HG03575 (cell line): ENCODE results near the gene SDK1.

Experiments used
- ATAC-seq: cut with Tn5 transposase; IDR thresholded peaks from one replicate; pipeline ENCODE4 v1.9.1; 2021; ENCODE audit not compliant: unreplicated experiment, insufficient number of reproducible peaks, low FRiP score; ENCODE audit errors: extremely low read depth

Gene SDK1

GRCh38 chr7:3899559-3899991 lies 598.5 kb downstream of the SDK1 start:
- ATAC-seq = no peak

DNA sequence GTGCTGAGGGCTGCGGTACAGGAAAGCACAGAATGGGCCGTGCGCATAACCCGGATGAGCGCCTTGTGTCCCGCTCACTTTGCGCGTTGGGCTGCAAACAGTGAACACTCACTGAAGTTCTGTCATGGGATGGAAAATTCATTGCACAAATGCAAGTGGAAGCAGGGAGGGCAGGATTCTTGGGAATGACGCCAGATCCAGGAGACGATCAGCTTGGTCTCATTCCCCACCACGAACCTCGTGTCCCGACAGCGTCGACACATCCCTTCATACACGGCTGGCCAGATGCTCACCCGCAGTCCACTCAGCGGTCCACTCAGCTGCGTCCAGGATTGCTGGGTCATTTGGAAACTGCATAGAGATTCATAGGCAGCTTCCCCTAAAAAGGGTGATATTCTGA lies 607.1 kb downstream of the SDK1 start:
- no peak for ATAC-seq

GRCh38 chr7:3909128-3909527 lies 608.1 kb downstream of the SDK1 start:
- no peak for ATAC-seq

GRCh38 chr7:3910054-3910453 lies 609.0 kb downstream of the SDK1 start:
- ATAC-seq = no peak

- no peak for ATAC-seq
Measured at GRCh38 chr7:3911685-3912084, 610.6 kb downstream of the SDK1 start.

DNA sequence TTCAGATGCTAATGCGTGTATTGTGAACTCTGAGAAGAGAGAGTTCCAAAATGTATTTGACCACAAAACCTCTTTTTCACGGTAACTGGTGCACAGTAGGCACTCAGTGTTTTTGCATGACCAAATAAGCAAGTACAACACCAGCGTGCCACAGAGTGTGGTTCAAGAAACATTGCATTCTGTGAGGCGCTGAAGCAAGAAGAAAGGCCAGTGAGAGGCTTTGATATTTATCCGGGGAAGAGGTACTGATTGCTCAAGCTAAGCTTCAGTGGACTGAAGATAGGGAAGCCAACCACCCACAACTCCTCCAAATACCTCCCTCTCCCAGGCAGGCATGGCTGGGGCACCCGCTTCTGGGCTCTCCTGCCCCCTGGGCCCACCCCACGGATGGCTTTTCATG lies 611.2 kb downstream of the SDK1 start:
- no peak for ATAC-seq

GRCh38 chr7:3914051-3914775 lies 613.2 kb downstream of the SDK1 start:
- no peak for ATAC-seq

GRCh38 chr7:3915337-3915878 lies 614.4 kb downstream of the SDK1 start:
- no peak for ATAC-seq

DNA sequence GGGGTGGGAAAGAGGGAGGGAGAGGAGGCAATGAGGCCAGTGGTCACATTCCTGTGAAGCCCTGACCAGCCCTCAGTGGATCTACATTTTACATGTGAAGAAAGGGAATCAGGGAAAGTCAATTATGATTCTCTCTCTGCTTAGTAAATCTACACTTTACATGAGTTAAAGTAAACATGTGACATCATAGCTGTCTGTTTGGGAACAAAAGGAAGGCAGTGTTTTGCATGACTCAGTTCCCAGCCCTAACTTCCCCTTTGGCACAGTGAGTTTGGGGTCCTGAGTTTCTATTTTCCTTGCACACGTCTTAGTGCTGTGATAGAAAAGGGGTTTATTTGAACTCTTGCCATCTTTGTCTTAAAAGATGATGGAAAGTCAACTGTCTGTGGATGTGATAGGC lies 615.1 kb downstream of the SDK1 start:
- ATAC-seq = no peak

DNA sequence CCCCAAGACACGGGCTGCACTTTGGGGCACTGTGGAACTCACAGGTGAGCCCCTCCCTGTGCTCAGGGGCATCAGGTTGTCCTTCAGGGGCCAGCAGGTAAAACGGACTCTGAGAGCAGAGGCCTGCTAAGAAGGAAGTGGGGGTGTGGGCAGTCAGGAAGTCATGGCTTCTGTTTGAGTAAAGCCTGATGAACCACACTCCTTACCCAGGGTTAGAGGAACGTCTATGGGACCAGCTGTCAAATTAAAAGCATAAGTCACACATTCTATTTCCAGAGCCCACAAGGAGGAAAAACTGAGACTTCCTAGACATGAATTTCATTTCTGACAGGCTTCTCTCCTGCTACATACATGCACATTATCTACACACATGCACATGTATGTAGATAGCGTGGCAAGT lies 616.4 kb downstream of the SDK1 start:
- no peak for ATAC-seq

DNA sequence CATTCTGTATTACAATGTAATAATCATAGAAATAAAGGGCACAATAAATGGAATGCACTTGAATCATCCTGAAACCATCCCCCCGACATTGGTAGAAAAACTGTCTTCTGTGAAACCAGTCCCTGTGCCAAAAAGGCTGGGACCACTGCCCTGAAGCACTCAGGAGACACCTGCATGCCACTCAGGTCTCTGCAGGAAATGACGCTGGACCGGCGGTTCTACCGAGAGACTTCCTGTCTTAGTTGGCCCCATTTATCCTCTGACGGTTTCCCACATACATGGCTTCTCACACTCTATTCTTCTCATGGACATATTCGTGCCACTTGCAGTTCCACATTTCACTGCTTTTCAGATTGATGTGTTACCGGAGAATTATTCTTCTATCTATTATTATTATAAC lies 617.5 kb downstream of the SDK1 start:
- no peak for ATAC-seq

DNA sequence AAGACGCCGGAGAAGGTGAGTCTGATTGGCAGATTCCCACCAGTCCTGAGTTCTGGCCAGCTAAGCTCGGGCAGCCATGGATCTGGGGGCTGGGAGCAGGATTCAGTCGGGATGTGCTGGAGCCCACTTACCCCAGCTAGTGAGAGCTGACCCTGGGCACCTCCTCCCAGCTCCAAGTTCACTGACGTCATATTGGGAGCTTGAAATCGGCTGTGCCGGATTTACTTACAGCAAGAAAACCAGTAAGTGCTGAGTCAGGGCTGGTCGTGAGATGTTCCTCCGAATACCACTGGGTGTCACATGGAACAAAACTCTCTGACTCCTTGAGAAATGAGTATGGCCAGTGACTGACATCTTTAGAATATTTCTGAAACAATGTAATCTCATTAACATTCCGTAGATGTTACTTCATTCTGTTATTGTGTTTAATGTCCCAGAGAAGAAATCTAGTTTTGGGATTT lies 621.2 kb downstream of the SDK1 start:
- no peak for ATAC-seq

DNA sequence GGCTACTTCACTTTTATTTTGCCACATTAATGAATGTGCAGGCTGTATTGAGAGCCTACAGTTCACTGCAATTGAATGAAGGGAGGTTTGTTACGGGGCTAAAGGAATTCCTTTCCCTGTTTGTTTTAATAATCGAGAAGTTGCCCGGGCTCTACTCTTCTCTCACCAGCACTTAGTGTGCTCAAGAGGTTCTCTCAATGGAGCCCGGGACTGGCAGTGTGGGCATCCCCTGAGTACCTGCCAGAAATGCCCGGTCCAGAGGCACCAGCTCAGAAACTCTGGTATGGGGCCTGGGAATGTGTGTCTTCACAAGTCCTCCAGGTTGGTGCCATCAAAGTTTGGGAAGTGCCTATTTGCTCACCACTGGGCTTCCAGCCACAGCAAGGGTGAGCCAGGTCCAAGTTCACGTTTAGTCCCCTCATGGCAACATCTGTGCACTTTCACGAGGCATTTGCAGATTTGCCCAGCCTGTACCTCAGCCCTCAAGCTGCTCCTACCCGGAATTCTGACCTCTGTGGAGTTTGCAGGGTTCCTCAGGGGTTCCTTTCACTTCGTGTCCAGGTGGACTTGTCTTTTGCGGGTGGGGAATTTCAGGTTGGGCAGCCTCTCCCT lies 622.4 kb downstream of the SDK1 start:
- ATAC-seq = no peak

DNA sequence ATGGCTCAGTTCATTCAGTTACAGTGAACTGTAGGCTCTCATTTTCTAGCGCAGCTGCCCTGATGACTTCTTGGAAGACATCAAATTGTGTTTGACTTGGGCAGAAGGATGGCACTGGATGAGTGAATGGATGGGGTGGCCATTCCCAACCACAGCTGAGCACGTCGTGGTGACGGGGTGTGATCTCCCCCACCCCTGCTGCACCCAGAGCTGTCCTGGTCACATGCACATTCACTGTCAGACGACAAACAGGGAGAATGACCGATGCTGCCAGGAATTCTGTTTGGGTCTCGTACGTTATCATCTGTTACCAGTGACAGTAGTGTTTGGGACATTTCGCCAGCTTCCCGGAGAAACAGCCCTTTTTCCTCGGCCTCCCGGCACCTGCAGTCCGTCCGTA lies 623.2 kb downstream of the SDK1 start:
- no peak for ATAC-seq

DNA sequence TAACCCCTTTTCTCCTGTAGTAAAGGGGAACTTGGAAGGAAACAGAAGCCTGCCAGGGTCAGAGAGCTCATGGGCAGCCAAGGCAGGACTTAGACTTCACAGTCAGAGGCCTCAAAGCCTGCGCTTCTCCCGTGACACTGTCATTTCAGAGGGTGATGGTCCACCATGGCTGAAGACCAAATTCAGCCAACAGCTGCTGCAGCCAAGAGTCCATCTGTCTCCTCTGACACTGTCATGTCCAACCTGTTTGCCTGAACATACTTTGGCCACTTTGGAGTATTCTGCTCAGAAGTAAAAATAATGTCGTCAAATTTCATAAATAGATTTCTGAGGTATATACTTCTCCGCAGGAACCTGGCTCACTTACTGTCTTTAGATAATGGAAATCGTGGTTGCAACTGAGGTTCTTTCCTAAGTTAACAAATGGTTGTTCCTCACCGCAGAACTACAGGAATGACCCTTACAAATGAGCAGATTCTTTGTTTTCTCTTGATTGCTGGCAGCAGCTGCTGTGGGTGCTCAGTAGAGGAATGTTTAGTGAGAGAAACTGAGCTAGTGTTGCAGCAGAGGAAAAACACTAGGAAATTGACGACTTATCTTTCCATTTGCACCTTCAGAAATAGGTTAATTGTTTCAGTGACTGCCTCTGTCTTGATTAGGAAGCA lies 626.5 kb downstream of the SDK1 start:
- ATAC-seq = no peak

DNA sequence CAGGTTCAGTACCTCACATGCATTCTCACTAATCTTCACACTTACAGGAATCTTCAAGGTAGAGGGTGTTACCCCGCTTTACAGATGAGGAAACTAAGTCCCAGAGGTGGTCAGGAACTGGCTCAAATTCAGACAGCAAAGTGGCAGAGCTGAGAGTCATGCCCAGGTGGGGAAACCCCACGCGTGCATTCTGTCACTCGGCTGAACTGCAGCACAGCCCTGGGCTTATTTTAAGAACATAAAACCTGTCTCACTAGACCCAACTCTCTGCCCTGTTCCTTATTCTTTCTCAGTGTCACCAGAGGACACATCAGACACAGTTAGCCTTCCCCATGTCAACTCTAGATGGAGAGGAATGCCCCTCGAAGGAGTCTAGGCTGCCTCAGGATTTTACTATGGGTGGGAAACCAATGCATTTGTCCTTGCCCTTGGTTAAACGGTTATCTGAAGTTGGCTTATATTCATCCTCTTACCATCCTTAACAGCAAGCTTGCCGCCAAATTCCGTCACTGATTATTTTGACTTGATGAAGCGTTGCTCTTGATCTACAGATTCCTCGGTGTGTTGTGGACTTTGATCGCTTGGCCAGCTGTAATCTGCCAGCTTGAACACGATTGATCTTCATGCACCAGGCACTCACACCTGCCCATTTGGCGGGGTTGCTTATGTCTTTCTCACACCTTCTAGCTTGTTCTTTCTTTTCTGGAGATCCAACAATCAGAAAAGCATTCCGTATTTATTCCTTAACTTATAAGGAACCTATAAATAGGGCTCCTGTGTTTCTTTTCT lies 627.9 kb downstream of the SDK1 start:
- no peak for ATAC-seq

DNA sequence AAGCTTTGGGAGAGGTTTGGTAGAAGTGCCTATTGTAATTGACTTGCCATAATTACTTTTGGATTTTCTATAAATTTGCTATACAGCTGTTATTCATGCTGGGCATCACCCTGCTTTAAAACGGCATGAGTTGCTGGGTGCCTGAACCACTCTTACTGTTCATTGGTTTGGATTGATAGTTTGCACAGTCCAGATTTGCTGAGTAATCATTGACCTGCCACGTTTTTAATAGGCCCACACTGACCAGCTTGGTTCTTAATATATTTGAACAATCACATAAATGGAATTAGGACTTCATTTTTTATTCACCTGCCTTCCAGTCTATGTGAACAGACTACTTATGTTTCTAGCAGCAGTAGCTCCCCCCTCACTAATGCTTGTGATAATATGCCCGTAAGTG lies 630.8 kb downstream of the SDK1 start:
- no peak for ATAC-seq

- no peak for ATAC-seq
Measured at GRCh38 chr7:3937146-3937545, 636.1 kb downstream of the SDK1 start.

DNA sequence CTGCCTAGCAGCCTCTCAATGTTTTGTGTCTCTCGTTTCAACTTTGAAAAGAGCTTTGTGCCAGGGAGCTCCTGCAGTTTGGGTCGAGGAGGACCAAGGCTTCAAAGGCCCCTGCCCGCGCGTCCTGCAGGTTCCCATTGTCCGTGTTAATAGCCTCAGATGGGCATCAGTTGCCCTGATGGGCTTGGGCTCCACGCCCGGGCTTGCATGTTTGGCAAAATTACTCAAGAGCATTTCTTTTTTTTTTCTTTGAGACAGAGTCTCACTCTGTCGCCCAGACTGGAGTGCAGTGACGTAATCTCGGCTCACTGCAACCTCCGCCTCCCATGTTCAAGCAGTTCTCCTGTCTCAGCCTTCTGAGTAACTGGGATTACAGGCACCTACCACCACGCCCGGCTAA lies 636.6 kb downstream of the SDK1 start:
- ATAC-seq = no peak
